GM13976 (cell line): ENCODE measurements around the gene HLF.

ENCODE experiments used
- DNase-seq: peaks from one replicate; pipeline ENCODE4 v3.0.0; 2012; ENCODE audit warnings: low spot score
- CTCF ChIP-seq: IDR thresholded peaks from 2 replicates; pipeline ENCODE4 v1.5.1; 2012; ENCODE audit warnings: borderline replicate concordance, mild to moderate bottlenecking; ENCODE audit not compliant: insufficient read depth; ENCODE audit errors: extremely low read depth, missing control alignments, control extremely low read depth
- in situ Hi-C: fragments of 300-500 bp; cut with MboI; formaldehyde crosslinking; loops from one replicate; pipeline ENCODE4 v1.12.0; 2022; ENCODE audit warnings: low sequenced_read_pairs, mixed read lengths, inconsistent platforms; ENCODE audit not compliant: unreplicated experiment

Gene HLF

GRCh38 chr17:55246583-55246982 lies 18.2 kb upstream of the HLF start:
- in situ Hi-C loops, result no loop called here
- no peak for TF ChIP-seq CTCF
- DNase-seq, result no peak

GRCh38 chr17:55248077-55248476 lies 16.7 kb upstream of the HLF start:
- in situ Hi-C loops, result no loop called here
- no peak for TF ChIP-seq CTCF

GRCh38 chr17:55249861-55250260 lies 14.9 kb upstream of the HLF start:
- TF ChIP-seq CTCF, result no peak
- in situ Hi-C loops, result no loop called here

More at GRCh38 chr17:55248077-55248476, 16.7 kb upstream of the HLF start:
- DNase-seq, result no peak

GRCh38 chr17:55254375-55254774 lies 10.4 kb upstream of the HLF start:
- TF ChIP-seq CTCF, result no peak
- DNase-seq, result no peak
- in situ Hi-C loops, result no loop called here

More at GRCh38 chr17:55249861-55250260, 14.9 kb upstream of the HLF start:
- DNase-seq, result no peak

- DNase-seq, result no peak
- TF ChIP-seq CTCF, result no peak
- in situ Hi-C loops, result no loop called here
These were observed 6.1 kb upstream of the HLF start for GRCh38 chr17:55258578-55259135.

- in situ Hi-C loops, result no loop called here
- TF ChIP-seq CTCF, result no peak
- DNase-seq, result no peak
These were observed 5.1 kb upstream of the HLF start for GRCh38 chr17:55259684-55260111.
